Progenitor cell of endocrine pancreas (in vitro differentiated cells): ENCODE results near the gene CXorf38. TPM values are rescaled to one million over a fixed set of nuclear protein-coding genes. Genes with fewer than 3 reads are reported as not detected.

Experiments used
- DNase-seq: peaks from one replicate; pipeline ENCODE4 v3.0.0; 2021; ENCODE audit warnings: low spot score; ENCODE audit not compliant: unreplicated experiment
- H3K27ac Mint-ChIP-seq: 2 replicates; pipeline ENCODE4 v1.8.0; 2021; ENCODE audit warnings: mild to moderate bottlenecking, moderate library complexity, mixed read lengths
- H3K27me3 Mint-ChIP-seq: 2 replicates; pipeline ENCODE4 v1.8.0; 2021; ENCODE audit warnings: mixed read lengths
- H3K36me3 Mint-ChIP-seq: 2 replicates; pipeline ENCODE4 v1.8.0; 2022; ENCODE audit warnings: mixed read lengths; ENCODE audit not compliant: insufficient read depth
- H3K4me1 Mint-ChIP-seq: 2 replicates; pipeline ENCODE4 v1.8.0; 2021; ENCODE audit warnings: low read depth, mixed read lengths
- H3K4me3 Mint-ChIP-seq: 2 replicates; pipeline ENCODE4 v1.8.0; 2021; ENCODE audit warnings: low read depth, mild to moderate bottlenecking, moderate library complexity, mixed read lengths
- H3K9me3 Mint-ChIP-seq: 2 replicates; pipeline ENCODE4 v1.8.0; 2021; ENCODE audit warnings: low read depth, mixed read lengths
- CTCF ChIP-seq: fragments of 200-600 bp; sonication (generic); IDR thresholded peaks from one replicate; pipeline ENCODE4 v1.5.0; 2021; ENCODE audit warnings: antibody characterized with exemption, mild to moderate bottlenecking; ENCODE audit not compliant: unreplicated experiment
- total RNA-seq: library from RNA; stranded (reverse); gene quantifications from 2 replicates; pipeline ENCODE4 v1.2.1, GENCODE V29; 2021

CXorf38 gene
- total RNA-seq, 1 donor from 2014 or later, result 7.9 TPM

- peak overlapping the region; percentile 3 for H3K27ac Mint-ChIP-seq
- DNase-seq, result no peak
- H3K4me1 Mint-ChIP-seq, result peaks cover 14% of the 10 kb centered on the region
- H3K36me3 Mint-ChIP-seq, result peaks cover 10% of the 10 kb centered on the region
- peaks cover 15% of the 10 kb centered on the region for H3K9me3 Mint-ChIP-seq
- H3K27me3 Mint-ChIP-seq, result no peaks in the 10 kb centered on the region
- TF ChIP-seq CTCF, result no peak
- H3K4me3 Mint-ChIP-seq, result no peak overlapping the region
These were observed 36.7 kb upstream of the CXorf38 start for GRCh38 chrX:40684092-40684491.

GRCh38 chrX:40683245-40683644 is 35.9 kb upstream of the CXorf38 start:
- no peaks in the 10 kb centered on the region for H3K27me3 Mint-ChIP-seq
- peaks cover 16% of the 10 kb centered on the region for H3K9me3 Mint-ChIP-seq
- H3K4me3 Mint-ChIP-seq, result no peak overlapping the region
- H3K27ac Mint-ChIP-seq, result no peak overlapping the region
- DNase-seq, result no peak
- TF ChIP-seq CTCF, result no peak
- peaks cover 11% of the 10 kb centered on the region for H3K36me3 Mint-ChIP-seq
- H3K4me1 Mint-ChIP-seq, result peaks cover 18% of the 10 kb centered on the region

- H3K4me1 Mint-ChIP-seq, result peaks cover 2% of the 10 kb centered on the region
- H3K9me3 Mint-ChIP-seq, result peaks cover 11% of the 10 kb centered on the region
- H3K27ac Mint-ChIP-seq, result no peak overlapping the region
- no peak for TF ChIP-seq CTCF
- no peak overlapping the region for H3K4me3 Mint-ChIP-seq
- DNase-seq, result no peak
- H3K36me3 Mint-ChIP-seq, result peaks cover 15% of the 10 kb centered on the region
- no peaks in the 10 kb centered on the region for H3K27me3 Mint-ChIP-seq
These were observed 23.8 kb upstream of the CXorf38 start for GRCh38 chrX:40671126-40671525.

GRCh38 chrX:40663880-40664630 is 16.7 kb upstream of the CXorf38 start:
- H3K36me3 Mint-ChIP-seq, result peaks cover 13% of the 10 kb centered on the region
- H3K9me3 Mint-ChIP-seq, result peaks cover 4% of the 10 kb centered on the region
- H3K4me3 Mint-ChIP-seq, result no peak overlapping the region
- no peak overlapping the region for H3K27ac Mint-ChIP-seq
- no peaks in the 10 kb centered on the region for H3K27me3 Mint-ChIP-seq
- H3K4me1 Mint-ChIP-seq, result no peaks in the 10 kb centered on the region
- peak; percentile 36 for TF ChIP-seq CTCF
- DNase-seq, result no peak

GRCh38 chrX:40663078-40663740 is 15.8 kb upstream of the CXorf38 start:
- H3K9me3 Mint-ChIP-seq, result peaks cover 4% of the 10 kb centered on the region
- no peak overlapping the region for H3K4me3 Mint-ChIP-seq
- DNase-seq, result no peak
- H3K36me3 Mint-ChIP-seq, result peaks cover 13% of the 10 kb centered on the region
- TF ChIP-seq CTCF, result no peak
- no peaks in the 10 kb centered on the region for H3K4me1 Mint-ChIP-seq
- H3K27me3 Mint-ChIP-seq, result no peaks in the 10 kb centered on the region
- H3K27ac Mint-ChIP-seq, result no peak overlapping the region
